ENCODE data around the gene SCD.
A peak's percentile ranks its signal among the peaks of the same experiment; 100 is the strongest.

SCD gene

DNA sequence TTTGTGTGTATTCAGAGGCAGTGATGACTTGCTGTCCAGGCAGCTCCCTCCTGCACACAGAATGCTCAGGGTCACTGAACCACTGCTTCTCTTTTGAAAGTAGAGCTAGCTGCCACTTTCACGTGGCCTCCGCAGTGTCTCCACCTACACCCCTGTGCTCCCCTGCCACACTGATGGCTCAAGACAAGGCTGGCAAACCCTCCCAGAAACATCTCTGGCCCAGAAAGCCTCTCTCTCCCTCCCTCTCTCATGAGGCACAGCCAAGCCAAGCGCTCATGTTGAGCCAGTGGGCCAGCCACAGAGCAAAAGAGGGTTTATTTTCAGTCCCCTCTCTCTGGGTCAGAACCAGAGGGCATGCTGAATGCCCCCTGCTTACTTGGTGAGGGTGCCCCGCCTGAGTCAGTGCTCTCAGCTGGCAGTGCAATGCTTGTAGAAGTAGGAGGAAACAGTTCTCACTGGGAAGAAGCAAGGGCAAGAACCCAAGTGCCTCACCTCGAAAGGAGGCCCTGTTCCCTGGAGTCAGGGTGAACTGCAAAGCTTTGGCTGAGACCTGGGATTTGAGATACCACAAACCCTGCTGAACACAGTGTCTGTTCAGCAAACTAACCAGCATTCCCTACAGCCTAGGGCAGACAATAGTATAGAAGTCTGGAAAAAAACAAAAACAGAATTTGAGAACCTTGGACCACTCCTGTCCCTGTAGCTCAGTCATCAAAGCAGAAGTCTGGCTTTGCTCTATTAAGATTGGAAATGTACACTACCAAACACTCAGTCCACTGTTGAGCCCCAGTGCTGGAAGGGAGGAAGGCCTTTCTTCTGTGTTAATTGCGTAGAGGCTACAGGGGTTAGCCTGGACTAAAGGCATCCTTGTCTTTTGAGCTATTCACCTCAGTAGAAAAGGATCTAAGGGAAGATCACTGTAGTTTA, 15.8 kb downstream of the SCD start:
- TF ChIP-seq CTCF (IDR thresholded peaks at IDR 0.05) = no peak
- Histone ChIP-seq H3K27ac (peak overlapping the region in 1 of 2 donors; percentile 11), H3K4me3 (no peak overlapping the region)
- no peak for DNase-seq (ENCODE audit: low spot score)

DNA sequence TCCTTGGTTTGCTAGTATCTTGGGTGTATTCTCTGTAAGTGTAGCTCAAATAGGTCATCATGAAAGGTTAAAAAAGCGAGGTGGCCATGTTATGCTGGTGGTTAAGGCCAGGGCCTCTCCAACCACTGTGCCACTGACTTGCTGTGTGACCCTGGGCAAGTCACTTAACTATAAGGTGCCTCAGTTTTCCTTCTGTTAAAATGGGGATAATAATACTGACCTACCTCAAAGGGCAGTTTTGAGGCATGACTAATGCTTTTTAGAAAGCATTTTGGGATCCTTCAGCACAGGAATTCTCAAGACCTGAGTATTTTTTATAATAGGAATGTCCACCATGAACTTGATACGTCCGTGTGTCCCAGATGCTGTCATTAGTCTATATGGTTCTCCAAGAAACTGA, 17.1 kb downstream of the SCD start:
- Histone ChIP-seq H3K27ac (no peak overlapping the region), H3K4me3 (no peak overlapping the region)
- TF ChIP-seq CTCF (IDR thresholded peaks at IDR 0.05) = no peak

GRCh38 chr10:100364735-100365391, 17.8 kb downstream of the SCD start:
- H3K4me3 ChIP-seq = peak overlapping the region; percentile 3
- no peak for DNase-seq (ENCODE audit: low spot score)
- no peak for TF ChIP-seq CTCF (IDR thresholded peaks at IDR 0.05)
- H3K27ac ChIP-seq = peak overlapping the region in 1 of 2 donors; percentile 20

More for the DNA sequence above, 17.1 kb downstream of the SCD start:
- DNase-seq (ENCODE audit: low spot score) = no peak

DNA sequence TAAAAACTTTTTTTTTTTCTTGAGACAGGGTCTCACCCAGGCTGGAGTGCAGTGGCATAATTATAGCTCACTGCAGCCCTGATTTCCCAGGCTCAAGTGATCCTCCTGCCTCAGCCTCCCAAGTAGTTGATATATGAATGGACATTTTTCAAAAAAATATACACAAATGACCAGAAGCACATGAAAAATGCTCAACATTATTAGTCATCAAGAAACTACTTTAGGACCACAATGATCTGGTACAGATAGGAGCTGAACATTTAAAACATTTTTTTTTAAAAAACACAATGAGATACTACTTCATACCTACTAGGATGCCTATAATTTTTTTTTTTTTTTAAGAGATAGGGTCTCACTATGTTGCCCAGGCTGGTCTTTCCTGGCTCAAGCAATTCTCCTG, 21.7 kb downstream of the SCD start:
- Histone ChIP-seq H3K27ac (no peak overlapping the region), H3K4me3 (no peak overlapping the region)
- no peak for TF ChIP-seq CTCF (IDR thresholded peaks at IDR 0.05)
- DNase-seq (ENCODE audit: low spot score) = no peak

GRCh38 chr10:100370714-100371481, 23.9 kb downstream of the SCD start:
- H3K27ac ChIP-seq = peak overlapping the region; percentile 39 to 76
- peak overlapping the region; percentile 42 for H3K4me3 ChIP-seq
- DNase-seq (ENCODE audit: low spot score) = peak; percentile 86
- no peak for TF ChIP-seq CTCF (IDR thresholded peaks at IDR 0.05)

DNA sequence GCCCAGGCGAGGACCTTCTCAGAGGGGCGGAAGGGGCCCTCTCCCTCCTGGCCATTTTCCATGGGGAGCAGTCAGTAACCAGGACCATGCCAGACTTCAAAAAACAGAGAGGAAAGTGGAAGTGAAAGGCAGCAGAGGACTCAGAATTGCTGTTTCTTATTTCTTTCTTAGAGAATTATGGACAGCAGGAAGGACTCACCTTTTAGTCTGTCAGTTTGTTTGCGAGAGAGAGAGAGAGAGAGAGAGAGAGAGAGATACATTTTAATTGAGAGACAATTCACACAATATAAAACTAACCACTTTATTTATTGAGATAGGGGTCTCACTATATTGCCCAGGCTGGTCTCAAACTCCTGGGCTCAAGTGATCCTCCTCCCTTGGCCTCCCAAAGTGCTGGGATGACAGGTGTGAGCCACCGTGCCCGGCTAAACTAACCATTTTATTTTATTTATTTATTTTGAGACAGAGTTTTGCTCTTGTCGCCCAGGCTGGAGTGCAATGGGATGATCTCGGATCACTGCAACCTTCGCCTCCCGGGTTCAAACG, 24.5 kb downstream of the SCD start:
- TF ChIP-seq CTCF (IDR thresholded peaks at IDR 0.05) = no peak
- H3K4me3 ChIP-seq = peak overlapping the region; percentile 42
- DNase-seq (ENCODE audit: low spot score) = no peak
- peak overlapping the region; percentile 39 to 76 for H3K27ac ChIP-seq

Data from coronary artery (tissue), 2 donors.